Smooth muscle cell of the brain vasculature (primary cell): ENCODE results near the gene IRAK3.
"Not testable (repeated sequence)": the region's sequence is repeated elsewhere in the genome, so short reads cannot be mapped to it uniquely, and the experiment has no call there.

Source experiments
- DNase-seq: peaks from one replicate; pipeline ENCODE4 v3.0.0-alpha.2; 2012; ENCODE audit warnings: low read depth, low spot score

IRAK3 gene

GRCh38 chr12:66170606-66171005 lies 18.4 kb upstream of the IRAK3 start:
- DNase-seq, result no peak

- not testable (repeated sequence) for DNase-seq
These were observed 14.4 kb upstream of the IRAK3 start for GRCh38 chr12:66174391-66175325.

- DNase-seq, result no peak
These were observed 12.7 kb upstream of the IRAK3 start for GRCh38 chr12:66176105-66176900.

GRCh38 chr12:66182956-66183355 lies 6.1 kb upstream of the IRAK3 start:
- DNase-seq, result no peak

GRCh38 chr12:66184822-66185221 lies 4.2 kb upstream of the IRAK3 start:
- not testable (repeated sequence) for DNase-seq

- no peak for DNase-seq
These were observed 2.0 kb upstream of the IRAK3 start for GRCh38 chr12:66187036-66187435.

GRCh38 chr12:66187821-66188220 lies 1.2 kb upstream of the IRAK3 start:
- DNase-seq, result no peak

- DNase-seq, result no peak
These were observed 451 bp downstream of the IRAK3 start for GRCh38 chr12:66189486-66189843.

- DNase-seq, result no peak
These were observed 875 bp downstream of the IRAK3 start for GRCh38 chr12:66189889-66190288.

- DNase-seq, result no peak
These were observed 1.7 kb downstream of the IRAK3 start for GRCh38 chr12:66190519-66191370.

- DNase-seq, result no peak
These were observed 2.6 kb downstream of the IRAK3 start for GRCh38 chr12:66191547-66192126.

GRCh38 chr12:66194122-66194521 lies 5.1 kb downstream of the IRAK3 start:
- no peak for DNase-seq

GRCh38 chr12:66195242-66195641 lies 6.2 kb downstream of the IRAK3 start:
- no peak for DNase-seq

GRCh38 chr12:66196806-66197205 lies 7.8 kb downstream of the IRAK3 start:
- DNase-seq, result no peak

GRCh38 chr12:66197495-66197921 lies 8.5 kb downstream of the IRAK3 start:
- DNase-seq, result no peak

GRCh38 chr12:66199141-66199540 lies 10.1 kb downstream of the IRAK3 start:
- DNase-seq, result no peak

GRCh38 chr12:66199831-66200509 lies 11.0 kb downstream of the IRAK3 start:
- DNase-seq, result no peak

- no peak for DNase-seq
These were observed 14.8 kb downstream of the IRAK3 start for GRCh38 chr12:66203820-66204219.

GRCh38 chr12:66206141-66206540 lies 17.1 kb downstream of the IRAK3 start:
- DNase-seq, result no peak

- no peak for DNase-seq
These were observed 21.8 kb downstream of the IRAK3 start for GRCh38 chr12:66210840-66211239.

- DNase-seq, result not testable (repeated sequence)
These were observed 22.6 kb downstream of the IRAK3 start for GRCh38 chr12:66211573-66211972.
